Mammary epithelial cell (primary cell): ENCODE data around the gene SRI.

Experiments used
- EZH2 ChIP-seq: IDR thresholded peaks from 2 replicates; pipeline ENCODE4 v1.6.1; 2012; ENCODE audit warnings: low read length, inconsistent platforms, borderline replicate concordance
- TF ChIP-seq, protein P1 (sequence below), 2 donors: IDR thresholded peaks in 1 of 2; conservative IDR thresholded peaks in 1 of 2; 2 replicates each; pipeline ENCODE4 v1.5.1; 2011 to 2012; ENCODE audit warnings: inconsistent platforms in 2 of 2, low read length in 2 of 2, mild to moderate bottlenecking in 2 of 2, control low read depth in 1 of 2, low read depth in 1 of 2; ENCODE audit not compliant: insufficient read depth in 1 of 2; ENCODE audit errors: extremely low read depth in 1 of 2

DNA sequence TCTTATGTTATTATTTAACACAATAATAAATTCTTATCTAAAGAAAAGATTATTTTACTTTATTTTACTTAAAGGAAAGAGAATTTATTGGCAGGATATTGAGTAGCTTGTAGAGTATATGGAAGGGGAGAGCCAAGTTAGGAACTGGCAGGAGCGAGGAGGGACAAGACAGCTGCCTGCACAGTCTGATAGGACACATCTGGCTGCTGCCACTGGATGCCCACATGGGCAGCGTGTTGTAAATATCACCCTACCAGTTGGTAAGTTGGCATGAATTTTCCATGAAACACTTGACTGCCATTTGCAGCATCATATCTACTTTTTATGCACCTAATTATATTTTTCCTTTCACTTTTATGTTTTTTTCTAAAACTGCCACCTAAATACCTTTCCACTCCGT is 19.6 kb downstream of the SRI start:
- TF ChIP-seq, protein P1, sequence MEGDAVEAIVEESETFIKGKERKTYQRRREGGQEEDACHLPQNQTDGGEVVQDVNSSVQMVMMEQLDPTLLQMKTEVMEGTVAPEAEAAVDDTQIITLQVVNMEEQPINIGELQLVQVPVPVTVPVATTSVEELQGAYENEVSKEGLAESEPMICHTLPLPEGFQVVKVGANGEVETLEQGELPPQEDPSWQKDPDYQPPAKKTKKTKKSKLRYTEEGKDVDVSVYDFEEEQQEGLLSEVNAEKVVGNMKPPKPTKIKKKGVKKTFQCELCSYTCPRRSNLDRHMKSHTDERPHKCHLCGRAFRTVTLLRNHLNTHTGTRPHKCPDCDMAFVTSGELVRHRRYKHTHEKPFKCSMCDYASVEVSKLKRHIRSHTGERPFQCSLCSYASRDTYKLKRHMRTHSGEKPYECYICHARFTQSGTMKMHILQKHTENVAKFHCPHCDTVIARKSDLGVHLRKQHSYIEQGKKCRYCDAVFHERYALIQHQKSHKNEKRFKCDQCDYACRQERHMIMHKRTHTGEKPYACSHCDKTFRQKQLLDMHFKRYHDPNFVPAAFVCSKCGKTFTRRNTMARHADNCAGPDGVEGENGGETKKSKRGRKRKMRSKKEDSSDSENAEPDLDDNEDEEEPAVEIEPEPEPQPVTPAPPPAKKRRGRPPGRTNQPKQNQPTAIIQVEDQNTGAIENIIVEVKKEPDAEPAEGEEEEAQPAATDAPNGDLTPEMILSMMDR (conservative IDR thresholded peaks at IDR 0.05 in 1 of 2, IDR thresholded peaks at IDR 0.05 in 1 of 2; ENCODE audit: extremely low read depth in 1 of 2, insufficient read depth in 1 of 2, low read depth in 1 of 2, low read length in 2 of 2), result no peak
- no peak for TF ChIP-seq EZH2
